GM21825 (cell line): ENCODE measurements around the gene PDZD7.
"Not testable (repeated sequence)": the region's sequence is repeated elsewhere in the genome, so short reads cannot be mapped to it uniquely, and the experiment has no call there.

Experiments used
- ATAC-seq: cut with Tn5 transposase; IDR thresholded peaks from one replicate; pipeline ENCODE4 v1.9.1; 2021; ENCODE audit warnings: mild to moderate bottlenecking, moderate library complexity; ENCODE audit not compliant: unreplicated experiment

Gene PDZD7

GRCh38 chr10:101041252-101041761, 10.4 kb upstream of the PDZD7 start:
- no peak for ATAC-seq

- no peak for ATAC-seq
These were observed 9.9 kb upstream of the PDZD7 start for GRCh38 chr10:101040851-101041250.

- ATAC-seq = no peak
These were observed 9.1 kb upstream of the PDZD7 start for GRCh38 chr10:101040061-101040460.

- no peak for ATAC-seq
These were observed 7.6 kb upstream of the PDZD7 start for GRCh38 chr10:101038484-101038883.

- ATAC-seq = no peak
These were observed 5.8 kb upstream of the PDZD7 start for GRCh38 chr10:101036726-101037125.

GRCh38 chr10:101035916-101036702, 5.2 kb upstream of the PDZD7 start:
- no peak for ATAC-seq

GRCh38 chr10:101035314-101035713, 4.4 kb upstream of the PDZD7 start:
- ATAC-seq = no peak

- ATAC-seq = not testable (repeated sequence)
These were observed 3.5 kb upstream of the PDZD7 start for GRCh38 chr10:101034404-101034803.

- no peak for ATAC-seq
These were observed 2.3 kb upstream of the PDZD7 start for GRCh38 chr10:101033276-101033675.

- ATAC-seq = no peak
These were observed 1.8 kb upstream of the PDZD7 start for GRCh38 chr10:101032637-101033224.

GRCh38 chr10:101031796-101032636, 1.1 kb upstream of the PDZD7 start:
- no peak for ATAC-seq

- no peak for ATAC-seq
These were observed 317 bp downstream of the PDZD7 start for GRCh38 chr10:101030496-101031127.

- no peak for ATAC-seq
These were observed 1.2 kb downstream of the PDZD7 start for GRCh38 chr10:101029520-101030295.

- no peak for ATAC-seq
These were observed 2.2 kb downstream of the PDZD7 start for GRCh38 chr10:101028446-101029337.

GRCh38 chr10:101027106-101027720, 3.7 kb downstream of the PDZD7 start:
- ATAC-seq = no peak

GRCh38 chr10:101022967-101023705, 7.8 kb downstream of the PDZD7 start:
- no peak for ATAC-seq

GRCh38 chr10:101021692-101022251, 9.2 kb downstream of the PDZD7 start:
- ATAC-seq = no peak

GRCh38 chr10:101021239-101021638, 9.7 kb downstream of the PDZD7 start:
- ATAC-seq = no peak
